HEK293 (cell line): Measurements from ENCODE around the gene MTMR6.
A peak's percentile ranks its signal among the peaks of the same experiment; 100 is the strongest.

Experiments
- CTCF ChIA-PET: fragments of 350-600 bp; formaldehyde crosslinking; extraction: SDS; loops from one replicate; lab custom pipeline; 2021; ENCODE audit warnings: antibody characterized with exemption; lab: Yijun Ruan, JAX
- POLR2A ChIA-PET: fragments of 300-600 bp; formaldehyde crosslinking; extraction: SDS; loops from one replicate; lab custom pipeline; 2020; ENCODE audit warnings: antibody characterized with exemption, inconsistent platforms; lab: Yijun Ruan, JAX
- H3K27ac ChIP-seq: fragments of 200-500 bp; sonication (Bioruptor generic); 2 replicates; pipeline ENCODE4 v1.5.1; 2014; ENCODE audit warnings: low read depth, low read length, control low read depth, inconsistent platforms; ENCODE audit errors: extremely low read depth
- H3K36me3 ChIP-seq, 2 experiments: fragments of 200-500 bp in 1 of 2; sonication (Bioruptor generic) in 1 of 2; 1 replicate in 1 of 2; 2 replicates in 1 of 2; pipeline ENCODE4 v1.5.1; 2014 to 2017; ENCODE audit warnings: inconsistent platforms in 2 of 2, low read length in 2 of 2; ENCODE audit not compliant: control insufficient read depth in 2 of 2, insufficient read depth in 1 of 2
- H3K4me1 ChIP-seq: fragments of 200-500 bp; sonication (Bioruptor generic); 2 replicates; pipeline ENCODE4 v1.5.1; 2014; ENCODE audit warnings: mild to moderate bottlenecking, low read length, inconsistent platforms; ENCODE audit not compliant: control insufficient read depth, insufficient read depth
- H3K4me3 ChIP-seq: 2 replicates; pipeline ENCODE4 v1.5.1; 2011; ENCODE audit warnings: low read depth, mild to moderate bottlenecking, control low read depth, low read length, moderate library complexity
- H3K9me3 ChIP-seq: fragments of 200-500 bp; sonication (Bioruptor generic); 2 replicates; pipeline ENCODE4 v1.5.1; 2014; ENCODE audit warnings: low read depth, low read length, inconsistent platforms; ENCODE audit not compliant: control insufficient read depth, insufficient read depth
- KLF9 ChIP-seq: fragments of 450-650 bp; formaldehyde crosslinking; IDR thresholded peaks from 2 replicates; pipeline ENCODE4 v1.5.1; 2016; ENCODE audit warnings: missing biosample characterization, missing genetic modification characterization, low read depth
- PRDM1 ChIP-seq: fragments of 450-650 bp; formaldehyde crosslinking; IDR thresholded peaks from 2 replicates; pipeline ENCODE4; 2016; ENCODE audit warnings: missing biosample characterization, missing genetic modification characterization
- PRDM6 ChIP-seq: fragments of 450-650 bp; formaldehyde crosslinking; IDR thresholded peaks from 2 replicates; pipeline ENCODE4 v1.5.1; 2017; ENCODE audit warnings: missing biosample characterization, missing genetic modification characterization
- YY1 ChIP-seq: fragments of 450-650 bp; formaldehyde crosslinking; IDR thresholded peaks from 2 replicates; pipeline ENCODE4 v1.5.1; 2018; ENCODE audit warnings: missing biosample characterization, missing genetic modification characterization
- ZNF112 ChIP-seq: fragments of 450-650 bp; formaldehyde crosslinking; IDR thresholded peaks from 2 replicates; pipeline ENCODE4 v1.5.0; 2017; ENCODE audit warnings: missing biosample characterization, missing genetic modification characterization
- ZNF175 ChIP-seq: fragments of 450-650 bp; formaldehyde crosslinking; IDR thresholded peaks from 2 replicates; pipeline ENCODE4 v1.5.1; 2016; ENCODE audit warnings: missing biosample characterization, missing genetic modification characterization
- ZNF223 ChIP-seq: fragments of 450-650 bp; formaldehyde crosslinking; IDR thresholded peaks from 2 replicates; pipeline ENCODE4 v1.5.1; 2016; ENCODE audit warnings: missing biosample characterization, missing genetic modification characterization
- ZNF324 ChIP-seq: fragments of 450-650 bp; formaldehyde crosslinking; IDR thresholded peaks from 2 replicates; pipeline ENCODE4 v1.5.1; 2016; ENCODE audit warnings: missing biosample characterization, missing genetic modification characterization
- ZNF510 ChIP-seq: fragments of 450-650 bp; formaldehyde crosslinking; IDR thresholded peaks from 2 replicates; pipeline ENCODE4 v1.5.1; 2018; ENCODE audit warnings: mild to moderate bottlenecking, missing genetic modification characterization, missing biosample characterization; ENCODE audit not compliant: insufficient replicate concordance
- ZNF654 ChIP-seq: fragments of 450-650 bp; formaldehyde crosslinking; IDR thresholded peaks from 2 replicates; pipeline ENCODE4 v1.5.1; 2016; ENCODE audit warnings: low read depth, missing biosample characterization, missing genetic modification characterization
- ZNF768 ChIP-seq: fragments of 450-650 bp; formaldehyde crosslinking; IDR thresholded peaks from 2 replicates; pipeline ENCODE4 v1.5.1; 2018; ENCODE audit warnings: missing biosample characterization, mild to moderate bottlenecking, missing genetic modification characterization
- ZNF837 ChIP-seq: fragments of 450-650 bp; formaldehyde crosslinking; IDR thresholded peaks from 2 replicates; pipeline ENCODE4 v1.5.1; 2016; ENCODE audit warnings: missing biosample characterization, missing genetic modification characterization
- ZSCAN23 ChIP-seq: fragments of 450-650 bp; formaldehyde crosslinking; IDR thresholded peaks from 2 replicates; pipeline ENCODE4 v1.5.1; 2016; ENCODE audit warnings: missing biosample characterization, missing genetic modification characterization
- TF ChIP-seq, protein P1 (sequence below): fragments of 450-650 bp; formaldehyde crosslinking; IDR thresholded peaks from 2 replicates; pipeline ENCODE4 v1.5.1; 2016; ENCODE audit warnings: missing biosample characterization, missing genetic modification characterization
- TF ChIP-seq, protein P2 (sequence below): fragments of 450-650 bp; formaldehyde crosslinking; IDR thresholded peaks from 2 replicates; pipeline ENCODE4 v1.5.1; 2017; ENCODE audit warnings: missing biosample characterization, missing genetic modification characterization

Gene MTMR6

DNA sequence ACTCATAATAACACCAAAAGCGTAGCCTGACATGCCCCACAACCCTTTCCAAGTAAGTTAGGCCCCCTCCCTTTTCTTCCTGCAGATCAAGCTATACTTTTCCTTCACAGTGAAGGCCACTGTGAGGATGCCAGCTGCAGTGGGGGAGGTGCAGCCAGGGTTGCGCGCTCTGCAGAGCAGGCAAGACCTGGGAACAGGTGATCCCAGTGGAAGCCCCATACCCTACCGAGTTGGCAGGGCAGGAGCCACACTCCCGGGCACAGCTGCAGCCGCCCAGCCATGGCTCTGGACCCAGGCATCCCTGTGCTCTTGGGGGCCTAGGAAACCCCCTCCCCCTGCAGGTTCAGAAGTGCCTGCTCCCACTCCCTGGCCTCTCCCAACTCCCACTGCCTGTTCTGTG lies 18.7 kb downstream of the MTMR6 start (continued):
- TF ChIP-seq YY1 (tag by site-specific recombination) (no peak), ZNF510 (tag by site-specific recombination) (no peak), ZNF112 (tag by site-specific recombination) (no peak), KLF9 (no peak), ZNF768 (tag by site-specific recombination) (no peak), ZNF223 (no peak)

- TF ChIP-seq ZNF654 (tag by site-specific recombination): peak; percentile 33
- TF ChIP-seq PRDM6: no peak
- H3K4me3 ChIP-seq: no peak overlapping the region
- H3K9me3 ChIP-seq: no peaks in the 10 kb centered on the region
- H3K36me3 ChIP-seq: peaks cover 0 to 44% of the 10 kb centered on the region in 2 experiments; a peak in 2 of 3 replicates
- ChIA-PET POLR2A (no interaction called here), CTCF (no interaction called here)
- no peaks in the 10 kb centered on the region for H3K4me1 ChIP-seq
- H3K27ac ChIP-seq: no peak overlapping the region
Measured at GRCh38 chr13:25267715-25268114, 19.6 kb downstream of the MTMR6 start.

DNA sequence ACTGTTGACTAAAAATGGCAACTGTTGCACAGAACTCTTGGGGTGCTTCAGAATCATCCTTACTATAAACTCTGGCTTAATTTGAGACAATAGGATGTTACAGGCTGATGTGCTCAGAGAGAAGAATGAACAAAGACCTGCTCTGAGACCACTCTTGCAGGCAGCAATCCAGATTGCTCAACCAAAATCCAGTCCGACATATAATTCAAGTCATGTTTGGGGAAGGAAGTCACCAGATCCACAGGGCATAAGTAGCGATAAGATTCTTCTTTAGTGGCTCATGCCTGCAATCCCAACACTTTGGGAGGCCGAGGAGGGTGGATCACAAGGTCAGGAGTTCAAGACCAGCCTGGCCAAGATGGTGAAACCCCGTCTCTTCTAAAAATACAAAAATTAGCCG lies 20.6 kb downstream of the MTMR6 start:
- H3K4me3 ChIP-seq: no peak overlapping the region
- H3K9me3 ChIP-seq: no peaks in the 10 kb centered on the region
- ChIA-PET POLR2A (no interaction called here), CTCF (no interaction called here)
- H3K36me3 ChIP-seq: peaks cover 0 to 49% of the 10 kb centered on the region in 2 experiments; a peak in 2 of 3 replicates
- no peaks in the 10 kb centered on the region for H3K4me1 ChIP-seq
- H3K27ac ChIP-seq: no peak overlapping the region
- no peak for TF ChIP-seq ZNF175 (tag by site-specific recombination)
- no peak for TF ChIP-seq ZNF324 (tag by site-specific recombination)
- TF ChIP-seq ZSCAN23 (tag by site-specific recombination): no peak
- TF ChIP-seq, protein P1, sequence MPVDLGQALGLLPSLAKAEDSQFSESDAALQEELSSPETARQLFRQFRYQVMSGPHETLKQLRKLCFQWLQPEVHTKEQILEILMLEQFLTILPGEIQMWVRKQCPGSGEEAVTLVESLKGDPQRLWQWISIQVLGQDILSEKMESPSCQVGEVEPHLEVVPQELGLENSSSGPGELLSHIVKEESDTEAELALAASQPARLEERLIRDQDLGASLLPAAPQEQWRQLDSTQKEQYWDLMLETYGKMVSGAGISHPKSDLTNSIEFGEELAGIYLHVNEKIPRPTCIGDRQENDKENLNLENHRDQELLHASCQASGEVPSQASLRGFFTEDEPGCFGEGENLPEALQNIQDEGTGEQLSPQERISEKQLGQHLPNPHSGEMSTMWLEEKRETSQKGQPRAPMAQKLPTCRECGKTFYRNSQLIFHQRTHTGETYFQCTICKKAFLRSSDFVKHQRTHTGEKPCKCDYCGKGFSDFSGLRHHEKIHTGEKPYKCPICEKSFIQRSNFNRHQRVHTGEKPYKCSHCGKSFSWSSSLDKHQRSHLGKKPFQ (tag by site-specific recombination): no peak
- TF ChIP-seq, protein P2, sequence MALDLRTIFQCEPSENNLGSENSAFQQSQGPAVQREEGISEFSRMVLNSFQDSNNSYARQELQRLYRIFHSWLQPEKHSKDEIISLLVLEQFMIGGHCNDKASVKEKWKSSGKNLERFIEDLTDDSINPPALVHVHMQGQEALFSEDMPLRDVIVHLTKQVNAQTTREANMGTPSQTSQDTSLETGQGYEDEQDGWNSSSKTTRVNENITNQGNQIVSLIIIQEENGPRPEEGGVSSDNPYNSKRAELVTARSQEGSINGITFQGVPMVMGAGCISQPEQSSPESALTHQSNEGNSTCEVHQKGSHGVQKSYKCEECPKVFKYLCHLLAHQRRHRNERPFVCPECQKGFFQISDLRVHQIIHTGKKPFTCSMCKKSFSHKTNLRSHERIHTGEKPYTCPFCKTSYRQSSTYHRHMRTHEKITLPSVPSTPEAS: no peak
- no peak for TF ChIP-seq ZNF837 (tag by site-specific recombination)

DNA sequence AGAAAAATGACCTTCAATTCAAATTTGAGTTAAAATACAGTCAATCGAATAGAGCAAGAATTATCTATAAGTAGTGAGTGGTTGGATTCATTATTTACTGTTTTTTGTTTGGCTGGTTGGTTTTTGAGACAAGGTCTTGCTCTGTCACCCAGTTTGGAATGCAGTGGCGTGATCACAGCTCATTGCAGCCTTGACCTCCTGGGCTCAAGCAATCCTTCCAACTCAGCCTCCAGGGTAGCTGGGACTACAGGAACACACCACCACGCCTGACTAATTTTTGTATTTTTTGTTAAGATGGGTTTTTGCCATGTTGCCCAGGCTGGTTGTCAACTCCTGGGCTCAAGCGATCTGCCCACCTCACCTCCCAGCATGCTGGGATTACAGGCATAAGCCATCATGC lies 25.0 kb downstream of the MTMR6 start:
- Histone ChIP-seq H3K36me3 (peaks cover 0 to 62% of the 10 kb centered on the region in 2 experiments; a peak in 2 of 3 replicates), H3K4me1 (no peaks in the 10 kb centered on the region), H3K9me3 (no peaks in the 10 kb centered on the region), H3K27ac (no peak overlapping the region), H3K4me3 (no peak overlapping the region)
- CTCF ChIA-PET: no interaction called here
- POLR2A ChIA-PET: no interaction called here
- TF ChIP-seq PRDM1 (tag by site-specific recombination): no peak
